Muscle layer of duodenum (tissue), 2 donors: Measurements from ENCODE around the gene STIM1.

Source experiments
- H3K27ac ChIP-seq: one replicate; pipeline ENCODE4 v1.7.0; 2013; ENCODE audit warnings: mild to moderate bottlenecking, low read length
- H3K27me3 ChIP-seq: one replicate; pipeline ENCODE4 v1.7.0; 2013; ENCODE audit warnings: low read depth, mild to moderate bottlenecking, control low read depth, low read length
- H3K36me3 ChIP-seq, 2 donors: one replicate each; pipeline ENCODE4 v1.7.0; 2013; ENCODE audit warnings: low read length in 2 of 2, control low read depth in 1 of 2, mild to moderate bottlenecking in 1 of 2; ENCODE audit not compliant: insufficient read depth in 2 of 2, control insufficient read depth in 1 of 2
- H3K4me1 ChIP-seq, 2 donors: one replicate each; pipeline ENCODE4 v1.7.0; 2013; ENCODE audit warnings: low read length in 2 of 2, mild to moderate bottlenecking in 2 of 2, control low read depth in 1 of 2, moderate library complexity in 1 of 2; ENCODE audit not compliant: insufficient read depth in 2 of 2, control insufficient read depth in 1 of 2
- H3K4me3 ChIP-seq, 2 donors: one replicate each; pipeline ENCODE4 v1.7.0; 2013; ENCODE audit warnings: low read length in 2 of 2, low read depth in 1 of 2, mild to moderate bottlenecking in 1 of 2
- H3K9me3 ChIP-seq, 2 donors: one replicate each; pipeline ENCODE4 v1.7.0; 2013; ENCODE audit warnings: low read length in 2 of 2, control low read depth in 1 of 2, mild to moderate bottlenecking in 1 of 2; ENCODE audit not compliant: control insufficient read depth in 1 of 2
- donor health status: healthy.

STIM1 gene

GRCh38 chr11:4061700-4062099 is 206.2 kb downstream of the STIM1 start:
- Histone ChIP-seq H3K4me3 (no peak overlapping the region), H3K27ac (no peak overlapping the region), H3K36me3 (peaks cover 8 to 15% of the 10 kb centered on the region in 2 donors), H3K9me3 (no peaks in the 10 kb centered on the region), H3K27me3 (no peaks in the 10 kb centered on the region), H3K4me1 (peaks cover 10 to 30% of the 10 kb centered on the region in 2 donors)

DNA sequence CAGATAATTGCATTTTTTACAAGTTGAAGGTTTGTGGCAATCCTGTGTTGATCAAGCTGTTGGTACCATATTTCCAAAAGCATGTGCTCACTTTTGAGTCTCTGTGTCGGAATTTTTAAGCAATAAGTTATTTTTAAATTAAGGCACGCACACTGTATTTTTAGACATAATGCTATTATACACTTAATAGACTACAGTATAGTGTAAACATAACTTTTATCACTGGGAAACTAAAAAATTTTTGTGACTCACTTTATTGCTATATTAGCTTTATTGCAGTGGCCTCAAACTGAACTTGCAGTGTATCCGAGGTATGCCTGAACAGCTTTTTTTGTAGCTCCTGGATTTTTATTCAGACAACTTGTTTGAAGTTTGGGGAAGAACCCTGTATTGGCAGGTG is 207.9 kb downstream of the STIM1 start:
- Histone ChIP-seq H3K27me3 (no peaks in the 10 kb centered on the region), H3K4me3 (no peak overlapping the region), H3K27ac (no peak overlapping the region), H3K36me3 (peaks cover 8 to 15% of the 10 kb centered on the region in 2 donors), H3K9me3 (no peaks in the 10 kb centered on the region), H3K4me1 (peaks cover 10 to 27% of the 10 kb centered on the region in 2 donors)

DNA sequence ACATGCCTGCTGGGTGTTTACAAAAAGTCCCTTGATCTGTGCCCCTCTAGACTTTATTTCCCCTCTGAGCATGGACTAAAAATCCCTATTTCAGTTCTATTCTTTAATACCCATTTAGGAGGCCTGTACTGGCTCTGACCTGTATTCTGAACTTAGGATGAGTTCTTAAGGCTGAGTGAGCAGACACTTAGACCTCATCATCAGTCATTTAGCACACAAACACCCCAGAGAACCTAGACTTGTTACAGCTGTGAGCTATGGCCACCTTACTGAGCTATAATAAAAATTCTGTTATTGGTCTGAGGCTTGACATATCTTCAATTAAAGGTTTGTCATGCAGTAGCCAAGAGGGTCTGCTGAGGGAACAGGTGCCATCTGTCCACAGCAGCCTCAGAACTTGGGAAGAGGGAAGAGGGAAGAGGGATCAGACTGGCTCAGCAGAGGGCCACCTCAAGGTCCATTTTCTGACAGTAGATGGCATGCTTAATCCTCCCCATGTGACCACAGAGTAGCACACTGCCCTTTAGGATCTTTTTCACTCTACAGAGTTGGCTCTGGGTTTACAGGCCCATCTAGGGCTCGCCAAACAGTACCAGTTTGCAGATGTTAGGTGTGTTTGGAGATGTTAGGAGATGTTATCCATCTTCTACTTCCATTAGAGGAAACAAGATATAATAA is 209.0 kb downstream of the STIM1 start:
- H3K36me3 ChIP-seq: peaks cover 3 to 11% of the 10 kb centered on the region in 2 donors
- no peaks in the 10 kb centered on the region for H3K27me3 ChIP-seq
- H3K9me3 ChIP-seq: no peaks in the 10 kb centered on the region
- H3K27ac ChIP-seq: peak overlapping the region; percentile 20
- no peak overlapping the region for H3K4me3 ChIP-seq
- peaks cover 10 to 35% of the 10 kb centered on the region in 2 donors for H3K4me1 ChIP-seq

DNA sequence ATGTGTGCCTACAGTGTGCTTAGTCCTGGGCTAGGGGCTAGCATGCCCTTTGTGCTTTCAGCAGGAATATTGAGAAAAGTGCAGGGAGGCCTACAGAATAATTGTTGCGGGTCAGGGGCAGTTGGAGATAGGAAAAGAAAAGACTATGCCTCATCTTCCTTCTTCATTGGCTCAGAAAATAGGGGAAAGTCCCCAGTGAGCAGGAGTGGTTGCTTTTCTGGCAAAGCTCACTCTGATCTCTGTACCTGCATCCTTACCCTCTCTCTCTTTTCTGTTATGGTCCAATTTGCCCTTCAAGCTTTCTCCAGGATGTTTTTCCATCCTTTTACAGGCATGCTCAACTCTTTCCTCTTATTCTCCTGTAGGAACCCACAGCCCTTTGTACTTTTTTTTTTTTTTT is 209.6 kb downstream of the STIM1 start:
- H3K27me3 ChIP-seq: no peaks in the 10 kb centered on the region
- H3K4me1 ChIP-seq: peaks cover 10 to 38% of the 10 kb centered on the region in 2 donors
- peak overlapping the region; percentile 30 for H3K27ac ChIP-seq
- H3K36me3 ChIP-seq: peaks cover 0 to 4% of the 10 kb centered on the region in 2 donors
- H3K4me3 ChIP-seq: no peak overlapping the region
- no peaks in the 10 kb centered on the region for H3K9me3 ChIP-seq

GRCh38 chr11:4065601-4066377 is 210.3 kb downstream of the STIM1 start:
- no peaks in the 10 kb centered on the region for H3K36me3 ChIP-seq
- no peaks in the 10 kb centered on the region for H3K27me3 ChIP-seq
- peak overlapping the region; percentile 30 for H3K27ac ChIP-seq
- H3K9me3 ChIP-seq: no peaks in the 10 kb centered on the region
- H3K4me3 ChIP-seq: no peak overlapping the region
- peaks cover 10 to 40% of the 10 kb centered on the region in 2 donors for H3K4me1 ChIP-seq

DNA sequence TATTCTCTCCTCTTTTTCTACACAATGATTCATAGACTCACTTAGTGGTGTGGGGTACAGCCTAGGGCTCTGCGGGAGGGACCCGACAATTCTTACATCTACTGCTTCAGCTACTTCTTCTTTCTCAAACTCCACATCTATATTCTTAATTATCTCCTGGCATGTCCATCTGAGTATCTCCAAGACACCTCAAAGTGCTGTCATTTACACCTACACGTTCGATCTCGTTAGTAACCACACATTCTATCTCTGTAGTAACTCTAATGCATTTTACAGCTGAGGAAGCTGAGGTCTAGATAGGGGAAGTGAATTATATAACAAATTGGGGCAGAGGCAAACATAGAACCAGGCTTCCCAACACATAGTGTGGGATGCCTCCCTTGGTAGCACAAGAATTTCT is 211.4 kb downstream of the STIM1 start:
- H3K4me3 ChIP-seq: no peak overlapping the region
- H3K4me1 ChIP-seq: peaks cover 10 to 46% of the 10 kb centered on the region in 2 donors
- H3K27me3 ChIP-seq: no peaks in the 10 kb centered on the region
- H3K9me3 ChIP-seq: no peaks in the 10 kb centered on the region
- H3K36me3 ChIP-seq: no peaks in the 10 kb centered on the region
- H3K27ac ChIP-seq: no peak overlapping the region

- Histone ChIP-seq H3K27me3 (no peaks in the 10 kb centered on the region), H3K4me1 (peaks cover 10 to 50% of the 10 kb centered on the region in 2 donors), H3K27ac (no peak overlapping the region), H3K36me3 (no peaks in the 10 kb centered on the region), H3K4me3 (no peak overlapping the region), H3K9me3 (no peaks in the 10 kb centered on the region)
Measured at GRCh38 chr11:4068962-4069361, 213.5 kb downstream of the STIM1 start.

- peaks cover 0 to 30% of the 10 kb centered on the region in 2 donors for H3K4me1 ChIP-seq
- H3K27me3 ChIP-seq: no peaks in the 10 kb centered on the region
- no peaks in the 10 kb centered on the region for H3K9me3 ChIP-seq
- H3K4me3 ChIP-seq: no peak overlapping the region
- H3K27ac ChIP-seq: no peak overlapping the region
- H3K36me3 ChIP-seq: peaks cover 0 to 9% of the 10 kb centered on the region in 2 donors
Measured at GRCh38 chr11:4071325-4071724, 215.9 kb downstream of the STIM1 start.

GRCh38 chr11:4071914-4072313 is 216.4 kb downstream of the STIM1 start:
- H3K9me3 ChIP-seq: no peaks in the 10 kb centered on the region
- peaks cover 0 to 9% of the 10 kb centered on the region in 2 donors for H3K36me3 ChIP-seq
- peaks cover 0 to 27% of the 10 kb centered on the region in 2 donors for H3K4me1 ChIP-seq
- no peaks in the 10 kb centered on the region for H3K27me3 ChIP-seq
- no peak overlapping the region for H3K4me3 ChIP-seq
- no peak overlapping the region for H3K27ac ChIP-seq

- Histone ChIP-seq H3K27ac (no peak overlapping the region), H3K4me3 (no peak overlapping the region), H3K36me3 (peaks cover 0 to 9% of the 10 kb centered on the region in 2 donors), H3K9me3 (no peaks in the 10 kb centered on the region), H3K4me1 (peaks cover 0 to 27% of the 10 kb centered on the region in 2 donors), H3K27me3 (no peaks in the 10 kb centered on the region)
Measured at GRCh38 chr11:4072668-4073285, 217.3 kb downstream of the STIM1 start.

- peaks cover 0 to 18% of the 10 kb centered on the region in 2 donors for H3K4me1 ChIP-seq
- no peaks in the 10 kb centered on the region for H3K9me3 ChIP-seq
- no peak overlapping the region for H3K27ac ChIP-seq
- H3K36me3 ChIP-seq: peaks cover 0 to 9% of the 10 kb centered on the region in 2 donors
- H3K4me3 ChIP-seq: no peak overlapping the region
- H3K27me3 ChIP-seq: no peaks in the 10 kb centered on the region
Measured at GRCh38 chr11:4074266-4074665, 218.8 kb downstream of the STIM1 start.
